Amniotic epithelial cell (primary cell): Measurements from ENCODE around the gene MCOLN1.
"Not testable (repeated sequence)": the region's sequence is repeated elsewhere in the genome, so short reads cannot be mapped to it uniquely, and the experiment has no call there.

Experiments used
- DNase-seq: peaks from one replicate; pipeline ENCODE4 v3.0.0-alpha.2; 2010; ENCODE audit warnings: low read depth

The MCOLN1 gene

GRCh38 chr19:7526059-7526929, 3.9 kb downstream of the MCOLN1 start:
- no peak for DNase-seq

GRCh38 chr19:7527516-7528191, 5.2 kb downstream of the MCOLN1 start:
- DNase-seq = no peak

- no peak for DNase-seq
Observed at GRCh38 chr19:7528192-7528519, 5.7 kb downstream of the MCOLN1 start.

GRCh38 chr19:7528522-7529245, 6.3 kb downstream of the MCOLN1 start:
- DNase-seq = no peak

- no peak for DNase-seq
Observed at GRCh38 chr19:7529246-7529600, 6.8 kb downstream of the MCOLN1 start.

GRCh38 chr19:7529610-7530490, 7.4 kb downstream of the MCOLN1 start:
- DNase-seq = no peak

- peak; percentile 64 for DNase-seq
Observed at GRCh38 chr19:7533281-7533885, 11.0 kb downstream of the MCOLN1 start.

GRCh38 chr19:7533925-7534480, 11.6 kb downstream of the MCOLN1 start:
- DNase-seq = peak; percentile 89

GRCh38 chr19:7534531-7535046, 12.2 kb downstream of the MCOLN1 start:
- DNase-seq = peak; percentile 82

- DNase-seq = peak; percentile 89
Observed at GRCh38 chr19:7535047-7535997, 12.9 kb downstream of the MCOLN1 start, which contains the start of gene PNPLA6. Gene PNPLA6, plus strand, starts transcription at chr19:7535717. Its CDS starts 72 bp downstream, at chr19:7535789.

GRCh38 chr19:7535998-7536695, 13.7 kb downstream of the MCOLN1 start:
- DNase-seq = no peak

GRCh38 chr19:7538990-7539389, 16.6 kb downstream of the MCOLN1 start:
- DNase-seq = not testable (repeated sequence)

GRCh38 chr19:7539827-7540425, 17.5 kb downstream of the MCOLN1 start:
- no peak for DNase-seq

- peak; percentile 43 for DNase-seq
Observed at GRCh38 chr19:7540761-7541474, 18.5 kb downstream of the MCOLN1 start.

GRCh38 chr19:7541475-7541824, 19.0 kb downstream of the MCOLN1 start:
- DNase-seq = no peak

- DNase-seq = no peak
Observed at GRCh38 chr19:7541828-7542443, 19.5 kb downstream of the MCOLN1 start.

GRCh38 chr19:7542556-7543348, 20.3 kb downstream of the MCOLN1 start:
- no peak for DNase-seq
